Frontal cortex (tissue), 4 donors: ENCODE measurements around the gene ZNF532. TPM values are rescaled to one million over a fixed set of nuclear protein-coding genes. Genes with fewer than 3 reads are reported as not detected.

ENCODE experiments used
- DNase-seq, 2 donors: peaks; one replicate each; pipeline ENCODE4 v3.0.0; 2012; ENCODE audit warnings: low spot score in 2 of 2
- FAIRE-seq: peaks from 2 replicates; lab custom pipeline; 2012; peaks lifted over from hg19 to GRCh38; lab: Jason Lieb, UNC
- total RNA-seq: library from RNA; depleted of rRNA; stranded (reverse); fragments of >200 nt; gene quantifications from one replicate; pipeline ENCODE4 v1.2.3, GENCODE V29; 2014
- donor health status: control.
- donor health status: control.
- donor health status: control.

Gene ZNF532
- total RNA-seq, 1 donor from 2014 or later: 305 TPM

GRCh38 chr18:58992301-58993231, 127.9 kb downstream of the ZNF532 start:
- DNase-seq: no peak
- FAIRE-seq: no peak

DNA sequence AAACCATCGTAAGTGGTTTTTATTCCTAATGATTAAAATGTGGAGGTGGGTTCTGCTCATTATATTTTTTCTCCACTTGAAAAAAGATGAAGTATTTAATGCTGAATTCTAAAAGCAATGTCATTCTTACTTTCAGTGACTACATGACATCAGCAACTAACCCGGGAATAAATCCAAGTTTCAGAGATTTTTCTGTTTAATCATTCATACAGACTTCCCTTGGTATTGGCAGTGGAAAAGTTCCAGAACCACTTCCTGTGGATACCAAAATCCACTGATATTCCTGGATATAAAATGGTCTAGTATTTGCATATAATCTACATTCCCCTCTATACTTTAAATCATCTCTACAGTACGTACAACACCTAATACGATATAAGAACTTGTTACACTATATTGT, 128.6 kb downstream of the ZNF532 start:
- no peak for FAIRE-seq
- no peak for DNase-seq

DNA sequence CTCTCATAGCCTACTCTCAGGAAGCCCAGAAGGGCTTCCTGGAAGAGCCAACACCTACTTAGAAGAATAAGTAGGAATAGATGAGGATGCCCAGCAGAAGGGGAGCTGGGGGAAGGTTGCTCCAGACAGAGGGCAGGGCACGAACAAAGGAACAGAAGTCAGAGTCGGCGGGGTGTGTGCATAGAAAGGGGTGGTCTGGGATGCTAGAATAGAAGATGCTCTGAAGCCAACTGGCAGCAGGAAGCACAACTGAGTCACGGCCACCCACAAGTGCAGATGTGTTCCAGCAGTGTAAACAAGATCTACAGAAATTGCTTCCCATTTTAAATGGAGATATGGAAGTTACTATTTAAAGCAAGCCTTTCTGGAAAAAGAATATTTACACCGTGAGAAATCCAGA, 131.0 kb downstream of the ZNF532 start:
- no peak for DNase-seq
- FAIRE-seq: no peak

- no peak for DNase-seq
- FAIRE-seq: no peak
Measured at GRCh38 chr18:58996131-58996641, 131.5 kb downstream of the ZNF532 start.

DNA sequence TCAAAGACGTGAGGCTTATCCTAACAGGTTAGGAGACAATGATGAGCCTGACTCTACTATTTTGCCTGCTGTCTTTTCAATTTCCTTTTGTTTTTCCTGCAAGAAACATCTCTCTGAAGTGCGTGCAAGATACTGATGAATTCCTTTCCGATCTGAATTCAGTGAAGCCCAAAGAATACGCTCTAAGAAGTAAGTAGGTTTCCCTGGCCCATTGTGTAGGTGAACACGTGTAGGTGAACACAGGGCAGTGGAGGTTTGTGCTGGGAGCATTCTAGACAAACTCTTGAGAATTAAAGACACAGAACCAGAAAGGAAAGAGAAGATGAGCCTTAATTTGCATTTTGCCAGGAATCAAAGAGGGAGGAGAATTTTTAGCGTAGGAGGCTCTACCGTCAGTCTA, 132.0 kb downstream of the ZNF532 start:
- FAIRE-seq (no peak), DNase-seq (no peak)

GRCh38 chr18:58997811-58998337, 133.2 kb downstream of the ZNF532 start:
- FAIRE-seq: no peak

DNA sequence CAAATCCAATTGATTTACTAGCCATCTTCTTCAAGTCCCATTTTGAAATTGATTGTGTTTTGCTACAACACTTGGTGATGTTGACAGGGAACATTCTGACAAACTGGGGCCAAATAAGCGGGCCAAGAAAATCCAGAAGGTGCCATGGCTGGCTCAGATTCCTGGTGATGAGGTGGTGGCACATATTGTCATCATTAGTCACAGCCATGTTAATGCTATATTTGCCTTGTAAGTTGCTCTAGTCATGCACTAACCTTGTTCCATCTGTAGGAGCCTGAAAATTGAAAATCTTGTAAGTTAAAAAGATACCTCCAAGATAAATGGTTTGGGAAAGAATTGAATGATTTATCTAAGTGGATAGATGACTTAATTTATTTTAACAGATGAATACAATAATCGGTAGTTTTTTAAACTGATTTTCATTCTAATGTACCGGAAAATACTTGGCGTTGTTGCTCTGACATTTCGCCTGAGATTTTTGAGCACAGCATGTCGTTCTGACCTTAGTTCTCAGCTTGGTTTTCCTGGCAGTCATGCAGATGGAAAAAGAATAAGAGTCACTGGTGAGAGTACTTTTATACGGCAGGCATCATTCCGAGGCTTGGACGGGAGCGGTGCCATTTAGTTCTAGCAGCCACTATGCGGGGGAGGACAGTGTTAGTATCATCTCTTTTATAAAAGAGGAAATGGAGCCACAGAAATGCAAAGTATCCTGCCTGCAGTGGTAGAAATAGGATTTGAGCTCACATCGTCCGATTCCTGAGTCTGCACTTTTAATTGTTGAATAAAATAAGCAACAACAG, 133.9 kb downstream of the ZNF532 start:
- no peak for DNase-seq
- FAIRE-seq: no peak

More at GRCh38 chr18:58997811-58998337, 133.2 kb downstream of the ZNF532 start:
- DNase-seq: no peak

GRCh38 chr18:59001166-59001565, 136.5 kb downstream of the ZNF532 start:
- FAIRE-seq (no peak), DNase-seq (no peak)

GRCh38 chr18:59001721-59002120, 137.0 kb downstream of the ZNF532 start:
- FAIRE-seq (no peak), DNase-seq (no peak)

DNA sequence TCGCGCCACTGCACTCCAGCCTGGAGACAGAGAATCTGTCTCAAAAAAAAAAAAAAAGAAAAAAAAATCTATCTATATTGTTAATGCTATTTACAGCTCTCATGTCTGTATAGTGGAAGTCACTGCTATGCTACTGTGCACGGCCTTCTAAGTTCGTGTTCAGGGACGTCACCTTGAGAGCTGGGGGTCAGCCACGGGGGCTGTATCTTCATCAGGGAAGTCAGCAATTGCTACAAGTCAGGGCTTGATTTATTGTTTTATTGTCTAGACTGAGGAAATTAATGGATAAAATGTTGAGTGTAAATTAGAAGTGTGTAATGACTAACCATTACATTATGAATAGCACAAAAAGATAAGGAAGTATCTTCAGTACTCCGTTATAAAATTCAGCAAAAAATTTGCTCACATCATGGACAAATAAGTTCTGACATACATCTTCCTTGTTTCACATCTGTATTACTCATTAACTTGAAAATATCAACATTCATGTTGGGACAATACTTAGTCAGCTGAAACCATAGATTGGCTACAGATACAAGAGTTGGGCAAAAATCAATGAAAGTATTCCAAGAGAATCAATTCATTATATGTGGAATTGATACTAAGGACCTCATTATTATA, 138.4 kb downstream of the ZNF532 start:
- no peak for FAIRE-seq
- DNase-seq: no peak

DNA sequence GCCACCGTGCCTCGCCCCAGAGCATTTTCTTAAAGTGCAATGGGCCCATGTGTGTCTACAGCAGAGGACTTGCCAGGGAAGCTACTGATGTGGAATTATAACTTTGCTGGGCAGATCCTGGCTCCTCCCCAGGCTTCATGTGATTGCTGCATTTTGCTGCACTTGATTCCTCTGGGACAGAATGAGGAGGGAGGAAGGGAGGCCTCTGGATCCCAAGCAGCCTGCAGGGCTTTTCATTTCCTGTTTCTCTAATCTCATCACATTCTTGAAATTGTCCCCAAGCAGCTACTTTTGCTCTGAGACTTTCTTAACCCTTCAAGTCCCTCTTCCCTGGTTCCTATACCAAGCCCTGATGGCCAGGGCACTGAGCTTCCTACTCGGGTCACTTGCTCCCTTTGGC, 140.6 kb downstream of the ZNF532 start:
- FAIRE-seq: no peak
- DNase-seq: no peak

GRCh38 chr18:59006461-59007067, 141.9 kb downstream of the ZNF532 start:
- FAIRE-seq (no peak), DNase-seq (no peak)

GRCh38 chr18:59008302-59008974, 143.8 kb downstream of the ZNF532 start:
- no peak for DNase-seq
- no peak for FAIRE-seq

- FAIRE-seq: no peak
- DNase-seq: no peak
Measured at GRCh38 chr18:59009846-59010245, 145.2 kb downstream of the ZNF532 start.

- FAIRE-seq (no peak), DNase-seq (no peak)
Measured at GRCh38 chr18:59011289-59011688, 146.6 kb downstream of the ZNF532 start.

DNA sequence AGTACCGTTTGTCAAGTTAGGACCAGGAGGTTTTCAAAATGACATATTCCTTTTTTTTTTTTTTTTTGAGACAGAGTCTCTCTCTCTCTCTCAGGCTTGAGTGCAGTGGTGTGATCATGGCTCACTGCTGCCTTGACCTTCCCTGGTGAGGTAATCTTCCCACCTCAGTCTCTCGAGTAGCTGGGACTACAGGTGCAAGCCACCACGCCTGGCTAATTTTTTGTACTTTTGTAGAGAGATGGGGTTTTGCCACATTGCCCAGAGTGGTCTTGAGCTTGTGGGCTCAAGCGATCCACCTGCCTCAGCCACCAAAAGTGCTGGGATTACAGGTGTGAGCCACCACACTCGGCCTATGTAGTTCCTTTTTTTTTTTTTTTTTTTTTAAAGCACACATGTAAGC, 147.1 kb downstream of the ZNF532 start:
- DNase-seq (no peak), FAIRE-seq (no peak)

DNA sequence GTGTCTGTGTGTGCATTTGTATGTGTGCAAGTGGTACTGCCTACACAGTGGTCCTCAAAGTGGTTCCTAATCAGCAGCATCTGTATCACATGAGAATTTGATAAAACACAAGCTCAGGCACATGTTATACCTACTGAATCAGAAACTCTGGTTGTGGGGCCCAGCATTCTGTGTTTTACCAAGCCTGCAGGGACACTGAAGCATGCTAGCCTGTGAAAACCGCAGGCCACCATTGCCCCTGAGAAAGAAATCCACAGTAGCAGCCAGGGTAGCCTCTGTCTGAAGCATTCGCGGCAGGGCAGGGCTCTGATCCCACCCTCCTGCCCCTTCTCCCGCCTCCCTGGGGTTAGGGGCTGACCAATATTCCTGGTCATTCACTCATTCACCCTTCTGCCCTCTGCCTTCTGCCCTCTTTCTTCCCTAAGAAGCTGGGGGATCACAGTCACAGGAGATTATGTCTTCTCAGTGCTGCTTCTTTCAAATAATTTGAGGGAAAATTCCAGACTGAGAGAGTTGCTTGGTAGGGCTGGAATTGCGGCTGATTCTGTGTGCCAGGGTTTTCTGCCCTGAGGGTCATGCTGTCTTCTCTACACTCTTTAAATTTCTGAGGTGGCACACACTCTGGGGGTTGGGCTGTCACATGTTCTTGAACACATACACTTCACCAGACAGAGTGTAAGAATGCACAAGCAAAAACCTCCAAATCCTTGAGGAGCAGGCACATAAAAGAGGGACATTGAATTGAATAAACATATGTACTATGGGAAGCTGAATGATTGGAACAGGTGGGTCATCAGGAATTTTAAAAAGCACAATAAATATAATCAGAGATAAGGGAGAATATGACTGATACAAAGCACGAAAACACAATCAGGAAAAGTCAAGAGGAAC, 148.4 kb downstream of the ZNF532 start:
- DNase-seq (no peak), FAIRE-seq (no peak)

- FAIRE-seq (no peak), DNase-seq (no peak)
Measured at GRCh38 chr18:59013744-59014143, 149.1 kb downstream of the ZNF532 start.
